NCI-H146 (cell line): ENCODE measurements around the gene HUS1.

ENCODE experiments used
- DNase-seq: peaks from one replicate; lab custom pipeline; 2025; lab: John Stamatoyannopoulos, UW

Gene HUS1

DNA sequence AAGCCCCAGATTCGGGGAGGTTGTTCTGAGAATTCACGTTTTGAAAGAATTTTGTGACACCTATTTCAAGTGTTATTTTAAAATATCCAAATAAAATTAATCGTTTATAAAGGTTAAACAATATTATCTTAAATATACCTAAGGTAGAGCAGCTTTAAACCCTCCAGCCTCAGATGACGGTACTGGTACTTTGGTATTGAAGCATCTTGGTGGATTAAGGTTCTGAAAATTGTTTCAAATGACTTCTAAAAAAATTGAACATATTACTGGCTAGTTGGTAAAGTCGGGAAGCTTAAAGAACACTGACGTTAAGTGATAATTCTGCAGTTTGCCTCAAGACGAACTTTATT is 392 bp upstream of the HUS1 start:
- no peak for DNase-seq

- DNase-seq, result no peak
These were observed 648 bp downstream of the HUS1 start for GRCh38 chr7:47978790-47979144.

GRCh38 chr7:47973739-47974138 is 5.7 kb downstream of the HUS1 start:
- no peak for DNase-seq

GRCh38 chr7:47970761-47971160 is 8.7 kb downstream of the HUS1 start:
- no peak for DNase-seq

DNA sequence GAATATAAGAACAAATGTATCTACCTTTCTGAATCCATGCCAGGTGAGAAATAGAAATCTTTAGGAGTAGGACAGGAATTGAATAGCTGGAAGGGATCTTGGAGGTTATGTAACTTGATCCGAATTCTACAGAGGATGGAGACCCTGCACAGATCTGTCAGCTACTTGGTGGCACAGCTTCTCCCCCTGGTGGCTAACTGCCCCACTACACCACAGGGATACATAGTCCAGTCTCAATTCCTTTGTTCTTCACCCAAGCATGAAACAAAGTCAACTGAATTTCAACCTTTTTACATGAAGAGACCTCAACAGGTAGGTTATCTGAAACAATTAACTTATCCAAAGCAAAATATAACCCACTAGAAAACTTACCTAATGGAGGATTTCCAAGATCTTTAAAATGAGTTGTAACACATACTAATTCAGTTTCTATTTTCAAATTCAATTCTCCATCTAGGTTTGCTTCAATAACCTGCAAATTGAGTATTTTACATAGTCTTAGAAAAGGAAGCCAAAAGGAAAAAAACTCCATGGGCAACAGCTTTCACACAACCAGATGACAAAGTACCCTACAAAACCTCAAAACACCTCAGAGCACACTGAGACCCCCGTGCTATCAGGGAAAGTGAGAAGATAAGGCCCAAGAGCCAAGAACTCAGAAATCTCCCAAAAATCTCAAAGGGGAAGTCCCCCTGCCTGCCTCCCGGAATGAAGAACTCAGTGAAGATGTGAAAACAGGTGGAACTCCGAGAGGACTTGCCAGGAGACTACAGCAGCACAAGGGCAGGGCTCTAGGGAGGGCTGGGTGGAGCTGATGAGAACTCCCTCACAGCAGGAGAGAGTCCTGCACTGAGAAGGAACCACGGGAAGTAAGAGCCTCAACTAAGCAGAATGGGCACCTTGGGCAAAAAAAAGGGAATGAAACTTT is 10.3 kb downstream of the HUS1 start:
- DNase-seq, result peak; percentile 66

DNA sequence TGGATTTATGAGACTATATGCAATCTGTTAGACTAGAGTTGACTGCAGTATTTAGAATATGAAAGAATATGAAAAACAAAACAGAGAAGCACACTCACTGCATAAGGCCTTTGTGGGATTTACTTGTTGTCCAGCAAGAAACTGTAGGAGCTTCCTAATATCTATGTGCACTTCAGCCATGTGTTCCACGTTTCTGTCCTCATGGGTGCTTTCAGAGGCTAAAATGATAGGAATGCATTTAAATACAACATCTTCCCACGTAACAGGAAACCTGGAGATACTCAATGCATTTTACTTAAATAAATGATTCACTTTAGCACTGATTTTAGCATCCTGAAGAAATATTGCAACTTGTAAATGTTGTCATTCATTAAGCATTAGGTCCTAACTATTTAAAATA is 11.7 kb downstream of the HUS1 start:
- DNase-seq, result no peak

- DNase-seq, result no peak
These were observed 12.3 kb downstream of the HUS1 start for GRCh38 chr7:47967123-47967522.

- DNase-seq, result no peak
These were observed 14.0 kb downstream of the HUS1 start for GRCh38 chr7:47965456-47965855.

DNA sequence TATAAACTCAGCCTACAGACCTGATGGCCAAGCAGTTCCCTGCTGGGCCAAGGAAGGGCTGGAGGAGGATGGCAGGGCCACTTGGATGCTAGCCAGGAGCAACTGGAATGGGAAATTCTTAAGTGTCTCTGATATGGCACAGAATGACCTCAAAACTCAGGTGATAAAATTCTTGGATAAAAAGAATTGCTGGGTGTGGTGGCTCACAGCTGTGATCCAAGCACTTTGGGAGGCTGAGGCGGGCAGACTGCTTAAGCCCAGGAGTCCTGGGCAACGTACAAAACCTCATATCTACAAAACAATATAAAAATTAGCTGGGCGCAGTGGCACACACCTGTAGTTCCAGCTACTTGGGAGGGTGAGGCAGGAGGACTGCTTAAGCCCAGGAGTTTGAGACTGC is 17.2 kb downstream of the HUS1 start:
- no peak for DNase-seq

GRCh38 chr7:47957156-47957555 is 22.3 kb downstream of the HUS1 start:
- no peak for DNase-seq

- DNase-seq, result no peak
These were observed 23.2 kb downstream of the HUS1 start for GRCh38 chr7:47956220-47956619.

GRCh38 chr7:47954231-47954911 is 25.0 kb downstream of the HUS1 start:
- no peak for DNase-seq

GRCh38 chr7:47953822-47954221 is 25.6 kb downstream of the HUS1 start:
- DNase-seq, result no peak

DNA sequence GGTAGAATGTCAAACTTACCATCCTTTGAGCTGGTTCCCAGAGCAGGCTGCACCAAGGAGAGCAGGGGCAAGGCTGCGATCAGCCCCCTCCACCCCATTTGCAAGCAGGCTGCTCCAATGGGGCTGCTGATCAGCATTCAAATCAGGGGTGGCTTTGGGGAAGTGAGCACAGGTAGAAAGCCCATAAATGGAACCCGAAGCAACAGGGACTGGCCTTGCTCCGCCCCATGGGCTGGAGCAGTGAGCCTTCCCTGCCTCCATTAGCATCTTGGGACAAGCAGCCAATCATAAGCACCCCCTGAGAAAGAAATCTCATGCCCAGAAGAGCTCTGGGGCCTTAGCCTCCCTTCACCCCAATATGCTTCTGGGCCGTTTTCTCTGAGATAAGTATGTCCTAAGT is 27.2 kb downstream of the HUS1 start:
- no peak for DNase-seq

DNA sequence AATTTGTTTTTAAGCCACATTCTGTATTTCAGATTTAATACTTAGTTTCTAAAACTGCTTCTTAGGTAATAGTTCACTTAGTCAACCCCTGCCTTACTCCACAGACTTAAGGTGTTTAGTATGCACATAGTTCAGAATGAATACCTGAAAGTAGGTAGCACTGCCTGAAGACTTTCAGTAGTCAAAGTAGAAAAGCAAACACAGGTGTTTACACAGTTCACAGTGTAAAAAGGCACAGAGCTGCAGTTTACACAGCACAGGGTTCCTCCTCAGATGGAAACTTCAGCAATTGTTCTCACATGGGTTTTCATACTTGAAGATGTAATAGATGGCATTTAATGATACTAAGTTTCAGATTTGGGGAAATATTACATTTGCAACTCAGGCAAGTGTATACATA is 28.0 kb downstream of the HUS1 start:
- DNase-seq, result peak; percentile 52

DNA sequence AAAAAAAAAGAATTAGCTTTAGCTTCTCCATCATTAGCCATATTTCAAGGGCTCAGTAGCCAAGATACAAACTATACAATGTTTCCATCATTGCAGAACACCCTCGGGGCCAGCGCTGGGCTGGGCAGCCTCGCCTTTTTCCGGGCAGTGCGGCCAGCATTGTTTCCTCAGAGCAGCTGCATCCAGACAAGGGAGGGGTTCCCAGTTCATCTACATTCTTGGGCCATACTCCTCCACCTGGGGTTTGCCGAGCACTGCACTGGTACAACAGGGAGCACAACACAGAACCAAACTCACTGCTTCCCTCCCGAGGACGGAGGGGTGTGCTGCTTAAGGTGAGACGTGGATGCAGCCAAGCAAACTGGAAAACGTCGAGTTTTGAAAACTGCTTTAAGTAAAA is 28.7 kb downstream of the HUS1 start:
- peak; percentile 72 for DNase-seq

GRCh38 chr7:47949703-47950102 is 29.7 kb downstream of the HUS1 start:
- DNase-seq, result no peak

DNA sequence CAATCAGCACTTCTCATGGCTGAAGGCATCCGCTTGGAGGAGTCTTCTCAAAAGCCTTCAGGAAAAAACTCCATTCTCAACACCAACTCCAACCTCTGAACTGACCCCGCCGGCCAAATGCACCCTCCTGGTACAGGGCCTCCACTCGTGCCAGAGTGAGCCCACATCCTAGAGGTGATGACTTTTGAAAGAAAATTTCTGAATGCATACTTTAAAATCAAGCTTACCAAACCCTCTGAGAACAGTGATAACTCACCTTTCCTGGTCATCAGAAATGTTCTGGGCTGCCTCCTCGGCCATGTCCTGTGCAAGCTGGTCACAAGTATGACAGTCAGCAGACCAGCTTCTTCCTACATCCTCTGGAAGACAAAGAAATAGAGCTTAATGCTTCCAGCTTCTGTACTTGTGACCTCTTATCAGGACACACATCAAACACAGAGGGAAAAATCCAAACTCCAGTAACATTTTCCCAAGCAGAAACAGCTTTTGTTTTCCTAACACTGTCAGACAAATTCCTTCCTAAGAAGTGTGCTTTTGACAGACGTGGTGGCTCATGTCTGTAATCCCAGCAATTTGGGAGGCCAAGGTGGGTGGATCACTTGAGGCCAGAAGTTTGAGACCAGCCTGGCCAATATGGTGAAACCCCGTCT is 31.1 kb downstream of the HUS1 start, which contains the start of gene PKD1L1:
PKD1L1 (minus strand) TSS at position 326 of the 650 bp plus-strand sequence; CDS start at position 300, 26 bp downstream.
- no peak for DNase-seq

- no peak for DNase-seq
These were observed 32.1 kb downstream of the HUS1 start for GRCh38 chr7:47947355-47947749.

- DNase-seq, result no peak
These were observed 32.6 kb downstream of the HUS1 start for GRCh38 chr7:47946581-47947354.

- DNase-seq, result peak; percentile 57
These were observed 34.0 kb downstream of the HUS1 start for GRCh38 chr7:47945261-47946015.
